OCI-LY7 (cell line): ENCODE results near the gene POU2AF1. TPM values are rescaled to one million over a fixed set of nuclear protein-coding genes. Genes with fewer than 3 reads are reported as not detected.

Experiments used
- BruUV-seq: library from RNA; stranded (reverse); fragments of 400-500 nt; replicated peaks from 2 replicates; lab custom pipeline; 2021; lab: Mats Ljungman, UMichigan
- CTCF ChIA-PET: fragments of 300-600 bp; sonication (Branson Sonifier 250); formaldehyde crosslinking; loops from one replicate; lab custom pipeline; 2022; ENCODE audit warnings: antibody characterized with exemption; ENCODE audit not compliant: unreplicated experiment; lab: Charles Lee
- POLR2A ChIA-PET: fragments of 300-600 bp; sonication (Branson Sonifier 250); formaldehyde crosslinking; loops from one replicate; lab custom pipeline; 2022; ENCODE audit warnings: antibody characterized with exemption; lab: Charles Lee
- DNase-seq: peaks from one replicate; pipeline ENCODE4 v3.0.0-alpha.2; 2015; ENCODE audit warnings: low spot score
- H2AFZ ChIP-seq: fragments of 200-600 bp; sonication (generic), shearing (Covaris generic); 2 replicates; pipeline ENCODE4 v1.6.1; 2014; ENCODE audit warnings: mild to moderate bottlenecking, antibody characterized with exemption, low read length, moderate library complexity
- H3K27ac ChIP-seq: fragments of 200-600 bp; sonication (generic); 2 replicates; pipeline ENCODE4 v1.5.1; 2014; ENCODE audit warnings: mixed run types, low read depth, mild to moderate bottlenecking, moderate library complexity, low read length, inconsistent platforms; ENCODE audit not compliant: poor library complexity, severe bottlenecking
- H3K36me3 ChIP-seq: fragments of 200-600 bp; sonication (generic); 2 replicates; pipeline ENCODE4 v1.6.1; 2014; ENCODE audit warnings: mild to moderate bottlenecking, antibody characterized with exemption, low read length, moderate library complexity, mixed read lengths; ENCODE audit not compliant: insufficient read depth
- H3K4me1 ChIP-seq: fragments of 200-600 bp; sonication (generic); 2 replicates; pipeline ENCODE4 v1.5.1; 2014; ENCODE audit warnings: mild to moderate bottlenecking, low read length; ENCODE audit not compliant: insufficient read depth, poor library complexity, severe bottlenecking
- H3K4me2 ChIP-seq: fragments of 200-600 bp; sonication (generic); 2 replicates; pipeline ENCODE4 v1.6.1; 2014; ENCODE audit warnings: mild to moderate bottlenecking, low read length
- H3K4me3 ChIP-seq: fragments of 200-600 bp; sonication (generic); 2 replicates; pipeline ENCODE4 v1.5.1; 2014; ENCODE audit warnings: mild to moderate bottlenecking, low read depth, low read length; ENCODE audit not compliant: poor library complexity, severe bottlenecking
- H3K79me2 ChIP-seq: fragments of 200-600 bp; sonication (generic); 2 replicates; pipeline ENCODE4 v1.6.1; 2016; ENCODE audit warnings: low read depth, mild to moderate bottlenecking, low read length, moderate library complexity, mixed read lengths; ENCODE audit not compliant: insufficient read depth
- H3K9me2 ChIP-seq: fragments of 200-600 bp; sonication (generic); 2 replicates; pipeline ENCODE4 v1.6.1; 2016; ENCODE audit warnings: mild to moderate bottlenecking, low read length, mixed read lengths; ENCODE audit not compliant: insufficient read depth
- H3K9me3 ChIP-seq: fragments of 200-600 bp; sonication (generic); 2 replicates; pipeline ENCODE4 v1.6.1; 2014; ENCODE audit warnings: mild to moderate bottlenecking, mixed run types, low read length, mixed read lengths
- H4K20me1 ChIP-seq: fragments of 200-600 bp; sonication (generic); 2 replicates; pipeline ENCODE4 v1.6.1; 2014; ENCODE audit warnings: mild to moderate bottlenecking, antibody characterized with exemption, low read length, moderate library complexity, mixed read lengths; ENCODE audit not compliant: insufficient read depth
- EZH2phosphoT487 ChIP-seq: fragments of 200-600 bp; sonication (generic); IDR thresholded peaks from 2 replicates; pipeline ENCODE4 v1.6.1; 2018; ENCODE audit warnings: low read depth, borderline replicate concordance, mild to moderate bottlenecking, mixed run types, antibody characterized with exemption, low read length, moderate library complexity, mixed read lengths
- intact Hi-C: fragments of 100-400 bp; cut with micrococcal nuclease; formaldehyde crosslinking; loops from one replicate; pipeline ENCODE4 v1.10.0; 2022; ENCODE audit not compliant: unreplicated experiment
- total RNA-seq, 2 experiments: library from RNA; depleted of rRNA in 1 of 2; stranded (reverse); fragments of >200 nt in 1 of 2; shearing (Covaris generic) in 1 of 2; gene quantifications; 2 replicates each; pipeline ENCODE4 v1.2.3, GENCODE V29; 2014 to 2022
- TF ChIP-seq, protein P1 (sequence below): fragments of 200-600 bp; sonication (generic); conservative IDR thresholded peaks from 2 replicates; pipeline ENCODE4 v1.5.1; 2014; ENCODE audit warnings: mild to moderate bottlenecking, antibody characterized with exemption, low read length, moderate library complexity, mixed read lengths

POU2AF1 gene
- total RNA-seq, 2 experiments from 2014 or later = 86.1 to 285 TPM

DNA sequence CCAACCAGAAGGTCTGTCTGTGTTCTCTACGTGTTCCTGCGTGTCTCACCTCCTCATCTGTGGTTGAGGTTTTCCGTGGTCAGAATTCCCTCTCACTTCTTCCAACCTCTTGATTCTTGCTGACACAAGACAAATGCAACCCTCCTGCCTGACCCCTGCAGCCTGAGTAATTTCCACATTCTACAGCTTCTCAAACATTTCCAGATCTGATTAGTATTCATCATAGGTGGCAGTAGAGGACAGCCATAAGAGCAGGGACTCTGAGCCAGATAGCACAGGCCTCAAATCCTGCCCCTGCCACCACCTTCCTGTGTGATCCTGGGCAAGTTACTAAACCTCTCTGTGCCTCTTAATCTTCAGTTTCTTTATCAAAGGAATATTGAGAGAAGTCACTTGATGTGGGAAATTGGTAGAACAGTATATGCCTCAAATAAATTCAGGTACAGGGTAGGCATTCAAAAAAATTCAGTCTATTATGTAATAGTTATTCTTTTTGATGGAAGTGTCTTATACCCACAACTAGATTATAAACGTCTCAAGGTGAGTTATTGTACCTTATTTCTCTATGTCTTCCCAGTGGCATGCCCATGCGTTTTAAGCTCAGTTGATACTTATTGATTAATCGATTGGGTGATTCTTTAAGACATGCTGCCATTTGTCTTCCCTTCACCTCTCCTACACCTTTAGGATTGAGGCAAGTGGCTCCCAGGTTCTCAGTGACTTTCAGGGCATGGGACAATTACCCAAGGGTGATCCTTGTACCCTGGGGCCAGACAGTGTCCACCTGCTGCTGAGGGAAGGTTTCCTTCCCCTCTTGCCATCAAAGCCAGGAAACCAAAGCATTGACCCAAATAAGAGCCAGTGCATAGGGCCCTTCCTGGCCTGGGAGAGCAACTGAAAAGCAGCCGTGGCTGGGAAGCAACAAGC is 19.6 kb downstream of the POU2AF1 start:
- POLR2A ChIA-PET = interaction anchor here (1.3 to 24.8 kb wide), 4 partner anchors 9 to 56 kb away, joined by 3 to 577 read pairs (median 52); partner anchors contain the start of gene POU2AF1
- Histone ChIP-seq H2AFZ (no peak overlapping the region), H3K4me3 (no peak overlapping the region), H3K4me1 (peaks cover 58% of the 10 kb centered on the region), H3K27ac (peak overlapping the region; percentile 40), H3K9me2 (no peaks in the 10 kb centered on the region), H3K79me2 (peaks cover 59% of the 10 kb centered on the region), H3K9me3 (no peaks in the 10 kb centered on the region), H3K36me3 (peaks cover 100% of the 10 kb centered on the region), H3K4me2 (peak overlapping the region; percentile 27), H4K20me1 (peaks cover 31% of the 10 kb centered on the region)
- CTCF ChIA-PET = interaction anchor here (0.9 kb wide), 1 partner anchor 34 kb away, joined by 3 read pairs; no protein-coding TSS in a partner anchor
- DNase-seq = peak; percentile 59
- BruUV-seq = no TSS peak
- intact Hi-C loops = loop anchor here (2.0 kb wide), 1 partner anchor 63 kb away; no protein-coding TSS in a partner anchor
- TF ChIP-seq, protein P1, sequence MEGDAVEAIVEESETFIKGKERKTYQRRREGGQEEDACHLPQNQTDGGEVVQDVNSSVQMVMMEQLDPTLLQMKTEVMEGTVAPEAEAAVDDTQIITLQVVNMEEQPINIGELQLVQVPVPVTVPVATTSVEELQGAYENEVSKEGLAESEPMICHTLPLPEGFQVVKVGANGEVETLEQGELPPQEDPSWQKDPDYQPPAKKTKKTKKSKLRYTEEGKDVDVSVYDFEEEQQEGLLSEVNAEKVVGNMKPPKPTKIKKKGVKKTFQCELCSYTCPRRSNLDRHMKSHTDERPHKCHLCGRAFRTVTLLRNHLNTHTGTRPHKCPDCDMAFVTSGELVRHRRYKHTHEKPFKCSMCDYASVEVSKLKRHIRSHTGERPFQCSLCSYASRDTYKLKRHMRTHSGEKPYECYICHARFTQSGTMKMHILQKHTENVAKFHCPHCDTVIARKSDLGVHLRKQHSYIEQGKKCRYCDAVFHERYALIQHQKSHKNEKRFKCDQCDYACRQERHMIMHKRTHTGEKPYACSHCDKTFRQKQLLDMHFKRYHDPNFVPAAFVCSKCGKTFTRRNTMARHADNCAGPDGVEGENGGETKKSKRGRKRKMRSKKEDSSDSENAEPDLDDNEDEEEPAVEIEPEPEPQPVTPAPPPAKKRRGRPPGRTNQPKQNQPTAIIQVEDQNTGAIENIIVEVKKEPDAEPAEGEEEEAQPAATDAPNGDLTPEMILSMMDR = peak; percentile 70
- TF ChIP-seq EZH2phosphoT487 = no peak

DNA sequence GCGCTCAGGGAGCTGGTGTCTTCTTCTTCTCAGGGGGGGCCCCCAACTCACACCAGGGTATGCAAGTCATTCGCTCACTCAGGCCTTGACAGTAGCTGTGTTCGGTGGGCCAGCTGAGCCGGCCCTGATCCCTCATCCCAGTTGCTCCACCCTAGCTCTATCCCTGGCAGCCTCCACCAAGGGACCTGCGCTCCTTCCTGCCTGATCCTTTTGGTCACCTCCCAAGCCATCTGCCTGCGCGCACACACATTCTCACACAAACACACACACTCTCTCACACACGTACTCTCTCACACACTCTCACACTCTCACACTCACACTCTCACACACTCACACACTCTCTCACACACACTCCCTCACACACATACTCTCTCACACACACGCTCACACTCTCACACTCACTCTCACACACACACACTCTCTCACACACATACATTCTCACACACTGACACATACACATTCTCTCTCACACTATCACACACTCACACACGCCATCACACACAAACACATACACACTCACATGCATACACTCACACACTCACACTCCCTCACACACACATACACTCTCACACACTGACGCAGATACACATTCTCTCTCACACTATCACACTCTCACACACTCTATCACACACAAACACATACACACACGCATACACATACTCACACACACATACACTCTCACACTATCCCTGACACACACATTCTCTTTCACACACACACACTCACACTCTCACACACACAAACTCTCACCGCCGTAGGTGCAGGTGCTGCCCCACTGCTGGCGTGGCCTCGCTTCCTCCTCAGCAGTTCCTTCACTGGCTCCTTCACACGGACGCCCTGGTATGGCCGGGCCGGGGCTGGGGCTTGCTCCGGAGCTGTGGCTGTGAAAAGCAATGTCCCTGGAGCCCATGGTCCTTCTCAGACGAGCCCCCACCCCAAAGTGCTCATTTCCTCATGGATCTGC is 20.8 kb downstream of the POU2AF1 start:
- CTCF ChIA-PET = no interaction called here
- Histone ChIP-seq H2AFZ (no peak overlapping the region), H3K27ac (no peak overlapping the region), H3K4me2 (peak overlapping the region; percentile 18; the same call in 1 of the 2 replicates), H4K20me1 (peaks cover 27% of the 10 kb centered on the region; the same call in 1 of the 2 replicates), H3K4me1 (peaks cover 46% of the 10 kb centered on the region), H3K9me3 (no peaks in the 10 kb centered on the region), H3K4me3 (no peak overlapping the region), H3K36me3 (peaks cover 100% of the 10 kb centered on the region), H3K9me2 (no peaks in the 10 kb centered on the region), H3K79me2 (peaks cover 47% of the 10 kb centered on the region)
- BruUV-seq = no TSS peak
- intact Hi-C loops = loop anchor here (2.0 kb wide), 1 partner anchor 64 kb away; no protein-coding TSS in a partner anchor
- POLR2A ChIA-PET = interaction anchor here (1.4 to 24.8 kb wide), 3 partner anchors 10 to 58 kb away, joined by 3 to 577 read pairs (median 101); partner anchors contain the start of gene POU2AF1
- peak; percentile 15 for DNase-seq
- TF ChIP-seq, protein P1 = no peak
- no peak for TF ChIP-seq EZH2phosphoT487
